Measurements from ENCODE around the gene FHL2.
A peak's percentile ranks its signal among the peaks of the same experiment; 100 is the strongest.

The FHL2 gene

DNA sequence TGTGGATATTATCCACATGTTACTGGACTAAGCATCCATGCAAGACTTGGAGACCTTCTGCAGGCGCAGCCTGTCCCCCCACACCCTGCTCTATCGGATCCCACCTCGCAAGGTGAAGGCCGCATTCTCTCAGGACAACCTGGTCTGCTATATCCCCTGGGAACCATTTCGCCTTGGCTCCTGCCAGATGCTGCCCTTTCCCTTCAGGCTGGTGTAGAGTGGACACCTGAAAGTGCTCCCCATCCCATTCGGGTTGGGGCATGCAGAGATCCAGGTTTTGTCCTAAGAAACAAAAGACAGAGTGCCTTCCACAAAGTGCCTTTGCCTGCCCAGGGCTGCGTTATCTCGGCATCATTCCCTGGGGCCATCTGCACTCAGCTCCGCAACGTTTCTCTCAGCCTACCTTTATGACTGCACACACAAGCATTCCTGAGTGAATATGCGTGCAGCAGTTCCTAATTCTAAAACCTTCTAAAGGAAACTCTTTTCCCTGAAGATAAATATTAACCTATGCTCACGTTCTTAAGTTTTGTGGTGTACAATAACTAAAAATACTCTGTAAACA, 20.5 kb downstream of the FHL2 start:
- no peak for DNase-seq

DNA sequence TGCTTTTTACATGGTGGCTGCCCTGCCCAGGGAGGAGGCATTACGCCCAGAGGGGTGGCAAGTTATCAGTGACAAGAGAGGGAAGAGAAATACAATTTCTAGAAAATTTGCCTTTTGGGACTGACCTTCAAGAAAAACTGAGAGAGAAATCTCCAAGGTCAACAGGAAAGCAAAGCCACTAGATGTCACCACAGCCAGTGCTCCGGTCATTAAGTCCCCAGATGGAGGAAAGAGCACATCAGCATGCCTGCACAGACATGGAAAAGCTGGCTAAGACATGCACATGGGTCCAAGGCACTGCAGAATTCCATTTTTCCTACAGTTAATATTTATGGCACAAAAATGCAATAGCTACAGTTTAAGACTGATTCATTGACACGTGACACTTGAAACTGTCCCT, 21.0 kb downstream of the FHL2 start:
- DNase-seq = no peak

DNA sequence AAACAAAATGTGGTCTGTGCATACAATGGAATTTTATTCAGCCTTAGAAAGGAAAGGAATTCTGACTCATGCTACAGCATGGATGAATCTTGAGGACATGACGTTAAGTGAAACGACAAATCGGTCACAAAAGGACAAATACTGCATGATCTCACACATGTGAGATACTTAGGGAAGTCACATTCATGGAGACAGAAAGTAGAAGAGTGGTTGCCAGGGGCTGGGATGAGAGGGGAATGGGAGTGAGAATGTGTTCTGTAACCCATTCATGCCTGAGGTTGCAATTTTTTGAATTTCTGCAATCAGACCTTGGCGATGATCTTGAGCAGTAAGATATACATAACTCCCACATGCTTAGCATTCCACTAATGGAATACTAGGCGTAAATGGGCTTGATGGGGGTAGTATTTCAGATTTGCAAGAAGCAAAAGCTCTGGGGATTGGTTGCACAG, 22.0 kb downstream of the FHL2 start:
- no peak for DNase-seq

DNA sequence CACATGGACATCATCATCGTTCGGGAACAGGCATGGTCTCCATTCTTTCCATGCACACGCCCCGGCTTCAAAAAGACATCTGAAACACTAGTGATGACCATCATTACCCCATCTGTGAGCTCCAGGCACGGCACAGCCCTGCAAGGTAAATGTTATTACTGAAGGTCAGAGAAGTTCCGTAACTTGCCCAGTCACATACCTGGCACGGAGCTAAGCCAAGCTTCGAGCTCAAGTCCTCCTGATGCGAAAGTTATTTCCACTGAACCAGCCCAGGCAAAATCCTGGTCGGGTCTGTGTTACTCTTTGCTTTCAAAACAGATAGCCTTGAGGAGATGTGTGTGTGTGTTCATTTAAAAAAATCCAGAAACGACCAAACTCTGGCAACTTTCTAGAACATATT, 22.8 kb downstream of the FHL2 start:
- DNase-seq = no peak

DNA sequence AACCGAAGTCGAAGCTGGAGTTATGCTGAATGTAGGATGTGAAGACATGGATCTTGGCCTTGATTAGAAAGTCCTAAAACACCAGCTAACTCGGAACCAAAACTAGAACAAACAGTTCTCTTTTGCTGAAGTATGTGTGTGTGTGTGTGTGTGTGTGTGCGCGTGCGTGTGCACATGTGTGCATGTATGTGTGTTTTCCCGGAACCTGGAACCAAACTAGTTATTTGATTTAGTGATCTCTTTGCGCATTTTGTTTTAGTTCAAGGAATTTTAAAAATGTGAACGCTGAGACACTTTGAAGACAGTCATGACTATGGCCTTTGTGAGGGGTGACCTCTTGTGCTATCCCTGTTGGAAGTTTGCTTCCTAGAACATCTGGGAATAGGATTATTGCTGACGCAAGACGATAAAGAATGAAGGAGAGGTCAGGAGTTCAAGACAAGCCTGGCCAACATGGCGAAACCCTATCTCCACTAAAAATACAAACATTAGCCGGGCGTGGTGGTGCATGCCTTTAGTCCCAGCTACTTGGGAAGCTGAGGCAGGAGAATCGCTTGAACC, 23.8 kb downstream of the FHL2 start:
- no peak for DNase-seq

DNA sequence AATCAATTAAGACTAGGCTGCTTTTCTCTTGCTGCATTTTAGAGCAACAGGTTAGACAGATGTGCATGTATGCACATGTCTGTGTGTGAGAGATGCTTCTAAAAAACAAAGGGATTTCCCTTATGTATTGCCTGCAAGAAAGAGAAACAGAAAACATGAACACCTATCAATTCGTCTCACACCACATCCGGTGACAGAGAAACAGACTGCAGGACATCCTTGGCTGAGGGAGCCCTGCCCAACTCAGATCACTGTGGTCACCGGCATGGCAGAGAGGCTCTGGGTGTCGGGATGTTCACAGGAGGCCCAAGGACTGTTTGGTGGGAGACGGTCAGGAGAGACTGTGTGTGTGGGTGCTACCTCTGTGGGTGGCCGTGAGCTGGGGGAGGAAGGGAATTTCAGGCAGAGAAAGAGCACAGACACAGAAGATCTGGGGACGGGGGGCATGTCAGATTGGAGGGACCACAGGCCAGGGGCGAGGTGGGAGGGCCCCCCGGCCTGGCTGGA, 24.9 kb downstream of the FHL2 start:
- DNase-seq = no peak

DNA sequence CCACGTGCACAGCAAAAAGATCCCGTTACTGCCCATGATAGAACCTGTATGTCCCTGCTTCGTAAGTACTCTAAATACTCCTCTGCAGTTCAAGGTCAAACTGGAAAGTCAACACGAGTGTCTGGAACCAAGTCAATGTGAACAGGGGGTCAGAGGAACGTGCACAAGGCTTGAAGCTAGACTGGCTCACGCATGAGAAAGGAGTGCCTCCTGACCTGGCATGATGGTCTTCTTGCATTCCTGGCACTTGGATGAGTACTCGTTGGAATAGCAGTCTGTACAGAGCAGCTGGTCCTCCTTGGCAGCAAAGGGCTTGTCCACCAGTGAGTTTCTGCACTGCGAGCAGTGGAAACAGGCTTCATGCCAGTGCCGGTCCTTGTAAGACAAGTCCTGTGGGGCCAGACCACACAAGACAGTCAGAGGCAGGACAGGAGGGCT, 25.5 kb downstream of the FHL2 start:
- no peak for DNase-seq

DNA sequence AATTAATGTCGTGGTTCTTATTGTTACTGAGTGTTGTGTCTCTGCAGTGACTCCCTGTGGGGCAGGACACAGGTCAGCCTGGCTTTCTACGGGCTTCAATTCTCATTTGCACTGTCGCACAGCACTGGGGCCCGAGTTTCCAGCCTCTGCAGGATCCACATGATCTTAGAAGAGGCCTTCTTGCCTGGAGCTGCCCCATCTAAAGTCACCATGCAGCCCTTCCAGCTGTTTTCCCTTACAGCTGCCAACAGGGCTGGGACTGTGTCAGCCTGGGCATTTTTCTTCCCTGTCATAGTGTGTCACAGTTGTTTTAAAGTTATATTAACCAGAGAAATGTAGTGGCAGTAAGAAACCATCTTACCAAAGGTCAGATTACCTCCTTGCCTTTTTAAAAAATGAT, 27.0 kb downstream of the FHL2 start:
- no peak for DNase-seq

DNA sequence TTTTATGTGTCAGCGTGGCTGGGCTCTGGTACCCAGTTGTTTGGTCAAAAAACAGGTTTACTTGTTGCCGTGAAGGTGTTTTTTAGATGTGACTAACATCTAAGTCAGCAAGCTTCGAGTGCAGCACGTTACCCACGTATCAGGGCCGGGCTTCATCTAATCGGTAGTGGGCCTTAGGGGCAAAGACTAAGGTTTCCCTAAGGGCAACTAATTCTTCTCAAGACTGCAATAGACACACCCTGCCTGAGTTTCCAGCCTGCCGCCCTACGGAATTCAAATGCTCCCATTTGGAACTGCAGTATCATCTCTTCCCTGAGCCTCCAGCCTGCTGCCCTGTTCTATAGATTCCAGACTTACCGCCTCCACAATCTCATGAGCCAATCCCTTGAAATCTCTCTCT, 27.7 kb downstream of the FHL2 start:
- no peak for DNase-seq

DNA sequence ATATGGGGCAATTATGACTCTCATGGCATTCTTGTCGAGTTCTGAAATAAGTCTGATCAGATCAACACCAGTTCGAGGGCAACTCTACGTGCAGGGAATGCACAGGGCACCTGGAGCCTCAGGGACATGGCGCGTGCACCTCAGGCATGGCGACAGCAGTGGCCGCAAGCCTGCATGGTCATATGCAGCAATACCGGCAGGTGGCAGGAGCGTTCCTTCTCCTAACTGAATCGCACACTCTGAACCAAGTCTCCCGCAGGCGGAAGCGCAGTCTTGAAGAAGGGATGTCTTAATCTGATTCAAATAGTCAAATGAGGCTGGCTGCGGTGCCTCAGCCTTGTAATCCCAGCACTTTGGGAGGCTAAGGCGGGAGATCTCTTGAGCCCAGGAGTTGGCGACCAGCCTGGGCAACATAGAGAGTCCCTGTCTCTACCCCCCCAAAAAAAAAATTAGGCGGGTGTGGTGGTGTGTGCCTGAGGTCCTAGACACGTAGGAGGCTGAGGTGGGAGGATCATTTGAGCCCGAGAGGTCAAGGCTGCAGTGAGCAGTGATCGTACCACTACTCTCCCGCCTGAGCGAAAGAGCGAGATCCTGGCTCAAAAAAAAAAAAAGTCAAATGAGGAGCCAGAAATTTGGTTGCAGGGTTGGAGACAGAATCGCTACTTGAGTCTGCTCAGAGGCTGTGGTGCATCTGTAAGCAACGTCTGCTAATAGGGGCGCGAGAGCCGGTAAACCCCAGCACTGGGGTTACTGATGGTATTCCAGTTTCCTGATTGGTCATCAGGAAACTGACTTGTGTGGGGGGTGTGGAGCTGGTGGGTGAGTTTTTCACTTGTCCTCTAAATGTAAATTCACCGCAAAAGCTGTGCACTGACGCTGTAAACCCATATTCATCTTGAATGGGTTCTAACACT, 28.8 kb downstream of the FHL2 start:
- peak; percentile 82 for DNase-seq

DNA sequence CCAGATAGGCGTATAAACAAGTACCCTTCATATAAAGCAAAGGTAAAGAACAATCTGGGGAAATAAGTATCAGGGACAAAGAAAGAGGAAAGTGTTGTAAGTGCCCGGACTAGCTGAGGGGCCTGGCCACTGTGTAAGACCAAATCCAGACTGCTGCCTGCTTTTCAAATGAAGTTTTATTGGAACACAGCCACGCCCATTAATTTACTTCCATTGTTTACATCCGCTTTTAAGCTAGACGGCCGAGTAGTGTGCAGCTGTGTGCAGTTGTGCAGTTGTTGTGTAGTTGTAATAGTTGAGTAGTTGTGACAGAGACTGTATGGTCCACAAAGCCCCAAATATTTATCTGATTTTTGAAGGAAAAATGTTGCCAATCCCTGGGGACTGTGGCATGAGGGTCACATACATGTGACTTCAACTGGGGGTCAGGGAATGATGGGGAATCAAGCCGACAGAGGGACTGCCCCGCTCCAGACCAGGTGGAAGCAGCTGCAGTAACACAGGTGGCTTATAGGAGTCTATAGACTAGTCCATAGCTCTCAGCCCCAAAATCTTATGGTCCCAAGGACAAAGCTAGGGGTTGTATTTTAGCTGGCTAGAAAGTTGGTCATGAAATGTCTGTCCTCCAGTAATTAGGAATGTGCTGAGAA, 30.0 kb downstream of the FHL2 start:
- no peak for DNase-seq

DNA sequence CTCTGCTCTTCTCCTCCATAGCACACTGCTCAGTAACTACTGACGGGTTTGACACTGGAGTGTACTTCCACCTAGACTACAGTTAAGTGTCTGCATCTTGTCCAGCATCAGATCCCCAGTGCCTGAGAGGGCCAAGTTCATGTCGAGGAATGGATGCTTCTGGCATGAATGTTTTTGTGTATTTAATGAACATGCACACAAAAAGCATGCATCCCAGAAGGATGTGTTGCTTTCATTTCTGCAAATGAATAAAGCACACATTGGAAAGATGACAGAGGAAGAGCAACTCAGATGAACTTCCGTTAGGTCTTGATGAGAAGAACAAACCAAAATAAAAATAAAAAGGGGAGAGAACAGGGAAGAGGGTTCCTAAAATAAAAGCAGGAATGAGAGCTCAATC, 33.6 kb downstream of the FHL2 start:
- DNase-seq = no peak

DNA sequence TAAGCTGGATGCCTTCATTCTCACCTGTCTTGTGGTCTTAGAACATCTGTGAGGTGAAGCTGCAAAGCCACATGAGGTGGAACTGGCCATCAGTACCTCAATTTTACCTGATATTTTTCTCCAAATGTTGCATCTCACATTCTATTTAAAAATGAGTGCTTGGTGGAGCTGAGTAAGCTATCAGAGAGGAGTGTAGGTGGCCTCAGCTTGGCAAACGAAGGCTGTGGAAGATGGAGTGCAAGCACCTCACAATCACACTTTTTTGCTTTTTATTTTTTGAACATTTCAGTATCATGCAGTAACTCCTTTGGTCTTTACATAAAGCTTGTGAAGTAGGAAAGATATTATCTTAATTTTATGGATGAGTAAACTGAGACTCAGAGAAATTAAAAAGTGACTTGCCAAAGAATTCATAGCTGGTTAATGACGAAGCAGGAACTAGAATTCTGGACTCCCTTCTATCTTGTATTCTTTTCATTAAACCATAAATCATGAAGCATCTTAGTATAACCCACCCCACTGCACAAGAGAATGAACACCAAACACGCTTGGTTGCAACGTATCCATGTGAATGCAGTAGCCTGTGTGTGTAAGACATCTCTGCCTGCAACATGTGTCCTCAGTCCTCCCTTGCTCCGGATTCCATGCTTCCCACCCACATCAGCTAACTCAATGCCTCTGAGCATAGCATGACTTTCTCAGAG, 34.3 kb downstream of the FHL2 start:
- no peak for DNase-seq

DNA sequence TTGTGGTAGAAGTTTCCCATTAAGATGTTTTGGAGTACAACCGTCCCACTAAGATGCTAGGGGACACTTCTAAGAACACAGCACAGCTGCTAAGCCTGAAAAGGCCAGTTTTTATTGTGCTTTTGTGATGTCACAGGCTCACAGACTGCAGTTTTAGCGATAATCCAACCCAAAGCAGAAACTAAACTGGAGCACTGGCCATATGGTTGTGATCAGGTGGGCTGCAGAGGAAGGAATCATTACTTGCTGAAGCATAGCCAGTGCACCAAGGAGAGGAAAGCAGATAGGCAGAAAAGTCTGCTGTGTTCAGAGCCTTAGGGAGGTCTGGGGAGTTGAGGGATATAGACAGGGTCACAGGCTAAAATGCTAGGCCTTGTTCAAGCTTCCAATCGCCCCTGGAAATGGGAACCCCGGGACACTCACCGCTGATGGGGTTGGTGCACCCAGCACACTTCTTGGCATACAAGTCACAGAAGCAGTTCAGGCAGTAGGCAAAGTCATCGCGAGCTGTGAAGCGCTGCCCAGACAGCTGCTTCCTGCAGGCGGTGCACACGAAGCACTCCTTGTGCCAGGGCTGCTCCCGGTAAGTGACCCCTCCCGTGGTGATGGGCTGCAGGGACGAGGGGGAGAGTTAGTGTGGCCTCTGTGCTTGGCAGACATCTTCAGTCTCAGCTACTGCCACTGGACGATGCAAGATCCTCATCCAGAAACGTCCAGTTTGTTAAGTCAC, 35.8 kb downstream of the FHL2 start:
- DNase-seq = no peak

DNA sequence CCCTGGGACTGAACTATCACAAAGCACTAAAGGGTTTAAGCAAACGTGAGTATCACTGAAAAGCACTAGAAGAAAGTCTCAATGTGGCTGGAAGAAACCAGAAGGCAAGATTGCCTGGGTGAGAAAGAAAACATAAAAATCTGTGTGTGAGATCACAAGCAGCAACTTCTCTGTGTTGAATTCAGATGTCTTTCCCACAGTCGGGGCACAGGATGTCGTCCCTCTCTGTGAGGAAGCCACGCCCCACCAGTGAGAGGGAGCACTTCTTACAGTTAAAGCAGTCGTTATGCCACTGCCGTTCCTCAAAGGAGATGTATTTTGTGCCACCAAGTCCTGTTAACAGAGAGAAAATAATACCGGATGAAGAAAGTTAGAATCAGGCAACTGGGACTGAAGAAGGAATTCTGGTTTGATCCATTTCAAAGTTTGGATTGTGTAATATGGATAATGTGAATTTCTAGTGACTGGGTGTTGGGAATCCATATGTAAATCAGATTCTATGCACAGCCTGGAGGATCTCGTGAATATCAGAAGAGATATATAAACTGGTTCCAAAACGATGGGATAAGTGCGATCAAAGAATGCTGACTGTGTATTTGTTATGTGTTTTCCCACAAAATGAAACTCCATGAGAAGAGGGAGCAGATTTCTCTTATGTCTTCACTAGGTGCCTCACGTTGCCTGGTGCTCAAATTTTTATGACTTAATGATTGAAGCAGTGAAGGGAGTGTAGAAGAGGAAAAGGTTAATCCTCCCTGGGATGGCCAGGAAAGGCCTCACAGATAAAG, 37.6 kb downstream of the FHL2 start:
- DNase-seq = no peak

DNA sequence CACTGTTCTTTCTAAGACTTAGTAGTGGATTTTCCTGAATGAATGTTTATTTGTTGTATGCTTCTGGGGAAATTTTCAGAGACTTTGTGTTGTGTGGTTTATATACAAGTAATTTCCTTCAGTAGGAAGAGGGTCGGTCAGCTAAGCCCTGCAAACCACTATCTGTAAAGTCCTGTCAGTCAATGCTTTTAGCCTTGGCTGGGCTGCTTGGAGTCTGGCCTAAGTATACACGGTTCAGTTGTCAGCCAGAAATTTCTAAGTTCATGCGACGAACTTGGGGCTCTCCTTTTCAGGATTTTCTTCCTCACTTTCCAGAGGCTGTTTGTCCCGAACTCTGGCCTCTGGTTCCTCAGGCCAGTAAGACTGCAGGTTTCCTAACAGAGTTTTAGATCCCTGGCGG, 40.3 kb downstream of the FHL2 start:
- DNase-seq = no peak

DNA sequence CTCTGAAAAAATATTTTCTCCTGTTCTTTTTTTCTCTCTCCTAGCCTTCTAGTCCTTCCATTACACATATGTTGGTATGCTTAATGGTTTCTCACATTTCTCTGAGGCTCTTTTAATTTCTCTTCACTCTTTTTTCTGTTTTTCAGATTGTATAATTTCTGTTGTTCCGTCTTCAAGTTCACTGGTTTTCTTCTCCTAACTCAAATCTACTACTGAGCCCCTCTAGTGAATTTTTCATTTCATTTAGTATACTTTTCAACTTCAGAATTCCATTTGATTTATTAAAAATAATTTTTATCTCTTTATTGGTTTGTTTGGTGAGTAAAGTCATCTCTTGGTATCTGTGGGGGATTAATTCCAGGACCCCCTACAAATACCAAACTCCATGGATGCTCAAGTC, 41.7 kb downstream of the FHL2 start:
- DNase-seq = no peak

DNA sequence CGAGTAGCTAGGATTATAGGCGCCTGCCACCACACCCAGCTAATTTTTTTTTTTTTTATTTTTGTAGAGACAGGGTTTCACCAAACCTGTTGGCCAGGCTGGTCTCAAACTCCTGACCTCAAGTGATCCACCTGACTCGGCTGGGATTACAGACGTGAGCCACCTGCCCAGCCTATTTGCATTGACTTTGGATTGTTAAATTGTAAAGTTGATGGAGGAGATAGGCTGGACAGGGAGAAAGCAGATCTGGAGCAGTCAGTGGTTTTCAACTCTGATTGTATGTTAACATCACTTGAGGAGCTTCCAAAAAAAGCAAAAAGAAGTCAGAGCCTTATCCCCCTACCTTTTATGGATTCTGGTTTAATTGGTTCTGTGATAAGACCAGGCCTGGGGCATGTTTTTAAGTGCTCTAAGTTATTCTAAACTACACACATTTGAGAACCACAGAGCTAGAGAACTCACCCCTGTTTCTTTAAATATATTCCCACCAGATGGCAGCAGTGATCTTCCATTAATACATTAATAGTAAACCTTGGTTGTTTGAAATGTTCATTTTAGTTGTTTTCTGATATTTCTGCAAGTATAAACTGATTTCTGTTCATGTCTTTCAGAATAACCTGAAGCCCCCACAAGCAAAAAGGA, 54.0 kb downstream of the FHL2 start:
- no peak for DNase-seq

DNA sequence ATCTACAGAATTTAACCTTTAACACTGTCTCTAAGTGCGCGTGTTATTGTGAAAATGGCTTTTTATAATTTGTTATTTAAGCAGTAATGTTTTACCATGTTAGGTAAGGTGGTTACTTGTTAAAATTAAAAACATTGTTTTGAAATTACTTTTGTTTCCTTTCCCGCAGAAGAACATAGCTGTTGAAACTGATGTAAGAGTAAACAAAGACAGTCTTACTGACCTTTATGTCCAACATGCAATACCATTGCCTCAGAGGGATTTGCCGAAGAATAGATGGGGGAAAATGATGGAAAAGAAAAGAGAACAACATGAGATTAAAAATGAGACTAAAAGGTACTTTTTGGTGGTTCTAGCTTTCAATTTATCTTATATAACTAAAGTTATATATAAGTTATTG, 59.4 kb downstream of the FHL2 start:
- DNase-seq = no peak

DNA sequence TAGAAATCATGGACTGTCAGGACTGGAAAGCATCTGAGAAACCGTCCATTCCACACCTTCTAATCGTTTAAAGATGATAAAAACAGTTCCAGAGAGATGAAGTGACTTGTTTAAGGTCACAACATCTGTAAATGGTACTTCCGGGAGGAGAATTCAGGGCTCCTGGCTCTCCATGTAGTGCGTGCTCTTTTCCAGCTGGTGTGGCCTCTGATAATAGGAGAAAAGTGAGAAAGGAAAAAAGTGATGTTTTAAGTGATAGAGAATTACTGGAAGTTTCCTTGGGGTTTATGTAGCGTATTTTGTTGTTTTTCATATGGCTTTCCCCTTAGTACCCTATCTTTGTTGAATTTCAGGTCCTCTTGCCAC, 60.8 kb downstream of the FHL2 start:
- no peak for DNase-seq

All from effector CD4-positive, alpha-beta T cell (primary cell).